Measurements from ENCODE around the gene ISOC2.

Gene ISOC2

GRCh38 chr19:55488986-55489710 lies 27.7 kb upstream of the ISOC2 start:
- Histone ChIP-seq H3K27me3 (ENCODE audit: insufficient read depth, poor library complexity, severe bottlenecking) (peaks cover 18% of the 10 kb centered on the region), H3K4me3 (replicated peaks; ENCODE audit: insufficient read depth, low read length) (no peak overlapping the region), H3K27ac (replicated peaks) (no peak overlapping the region)
- TF ChIP-seq GABPA (IDR thresholded peaks at IDR 0.05; ENCODE audit: low read depth) (no peak), REST (IDR thresholded peaks at IDR 0.05; ENCODE audit: insufficient replicate concordance, low read depth) (no peak), POLR2AphosphoS5 (IDR thresholded peaks at IDR 0.05; ENCODE audit: low read depth) (no peak), SPI1 (IDR thresholded peaks at IDR 0.05; ENCODE audit: borderline replicate concordance, low read depth) (no peak)
- TF ChIP-seq, protein P1, sequence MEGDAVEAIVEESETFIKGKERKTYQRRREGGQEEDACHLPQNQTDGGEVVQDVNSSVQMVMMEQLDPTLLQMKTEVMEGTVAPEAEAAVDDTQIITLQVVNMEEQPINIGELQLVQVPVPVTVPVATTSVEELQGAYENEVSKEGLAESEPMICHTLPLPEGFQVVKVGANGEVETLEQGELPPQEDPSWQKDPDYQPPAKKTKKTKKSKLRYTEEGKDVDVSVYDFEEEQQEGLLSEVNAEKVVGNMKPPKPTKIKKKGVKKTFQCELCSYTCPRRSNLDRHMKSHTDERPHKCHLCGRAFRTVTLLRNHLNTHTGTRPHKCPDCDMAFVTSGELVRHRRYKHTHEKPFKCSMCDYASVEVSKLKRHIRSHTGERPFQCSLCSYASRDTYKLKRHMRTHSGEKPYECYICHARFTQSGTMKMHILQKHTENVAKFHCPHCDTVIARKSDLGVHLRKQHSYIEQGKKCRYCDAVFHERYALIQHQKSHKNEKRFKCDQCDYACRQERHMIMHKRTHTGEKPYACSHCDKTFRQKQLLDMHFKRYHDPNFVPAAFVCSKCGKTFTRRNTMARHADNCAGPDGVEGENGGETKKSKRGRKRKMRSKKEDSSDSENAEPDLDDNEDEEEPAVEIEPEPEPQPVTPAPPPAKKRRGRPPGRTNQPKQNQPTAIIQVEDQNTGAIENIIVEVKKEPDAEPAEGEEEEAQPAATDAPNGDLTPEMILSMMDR (IDR thresholded peaks at IDR 0.05; ENCODE audit: insufficient read depth, low read length): no peak
- no peak for DNase-seq (ENCODE audit: low read depth in 1 of 2, low spot score in 1 of 2)

DNA sequence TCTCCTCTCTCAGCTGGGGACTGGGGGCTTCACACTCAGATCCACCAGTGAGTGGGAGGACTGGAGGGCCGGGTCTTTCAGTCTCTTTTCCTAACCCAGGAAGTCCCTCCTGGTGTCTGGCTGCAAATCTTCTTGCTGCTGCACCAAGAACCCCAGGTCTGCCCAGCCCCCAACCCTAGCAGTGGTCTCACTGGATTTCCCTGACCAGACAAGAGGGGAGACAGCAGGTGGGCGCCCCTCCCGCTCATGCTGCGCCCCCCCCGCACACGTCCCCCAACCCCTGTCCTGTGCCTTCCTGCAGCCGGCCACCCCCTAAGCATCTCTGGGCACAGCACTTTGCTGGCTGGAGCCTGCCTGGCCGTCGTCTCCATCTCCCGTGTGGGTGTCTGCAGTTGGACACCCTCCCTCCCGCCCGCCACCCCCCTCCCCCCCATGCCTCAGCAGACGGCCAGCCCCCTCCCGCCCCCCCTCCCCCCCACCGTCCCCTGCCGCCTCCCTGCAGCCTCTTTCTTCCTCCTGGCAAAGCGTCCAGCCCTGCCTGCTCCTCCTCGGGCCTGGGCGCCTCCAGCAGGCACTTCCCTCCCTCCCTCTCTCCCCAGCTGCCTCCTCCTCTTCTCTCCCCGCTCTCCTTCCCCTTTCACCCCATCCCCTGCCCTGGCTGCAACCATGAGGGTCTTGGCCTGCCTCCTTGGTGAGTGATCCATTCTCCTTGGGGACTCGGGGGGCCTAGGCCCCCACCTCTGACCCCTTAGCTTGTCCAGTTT lies 26.7 kb upstream of the ISOC2 start, which contains the start of gene SSC5D:
TSS of gene SSC5D (plus strand) at position 513 of the 764 bp plus-strand sequence. CDS start at position 667, 154 bp downstream.
- H3K27ac ChIP-seq (replicated peaks): no peak within 1 kb of the TSS
- peak; percentile 29 to 35 for DNase-seq (ENCODE audit: low read depth in 1 of 2, low spot score in 1 of 2)

More for the DNA sequence above, 26.7 kb upstream of the ISOC2 start, which contains the start of gene SSC5D:
- Histone ChIP-seq H3K27me3 (ENCODE audit: insufficient read depth, poor library complexity, severe bottlenecking) (peaks cover 15% of the 10 kb centered on the region), H3K4me3 (replicated peaks; ENCODE audit: insufficient read depth, low read length) (no peak within 1 kb of the TSS)
- TF ChIP-seq SPI1 (IDR thresholded peaks at IDR 0.05; ENCODE audit: borderline replicate concordance, low read depth) (no peak), GABPA (IDR thresholded peaks at IDR 0.05; ENCODE audit: low read depth) (no peak), POLR2AphosphoS5 (IDR thresholded peaks at IDR 0.05; ENCODE audit: low read depth) (no peak), REST (IDR thresholded peaks at IDR 0.05; ENCODE audit: insufficient replicate concordance, low read depth) (no peak)
- TF ChIP-seq, protein P1 (IDR thresholded peaks at IDR 0.05; ENCODE audit: insufficient read depth, low read length): no peak
